ENCODE measurements around the gene VSX2. TPM values are rescaled to one million over a fixed set of nuclear protein-coding genes. Genes with fewer than 3 reads are reported as not detected.
"Not testable (repeated sequence)": the region's sequence is repeated elsewhere in the genome, so short reads cannot be mapped to it uniquely, and the experiment has no call there.

Gene VSX2
- total and polyA plus RNA-seq, 4 experiments from 2014 or later: not detected

- H3K27me3 ChIP-seq (ENCODE audit: insufficient read depth, low read length); H3K36me3 Mint-ChIP-seq; H3K27ac Mint-ChIP-seq; H3K4me3 Mint-ChIP-seq; H3K4me3 ChIP-seq (ENCODE audit: low read length in 2 of 2); intact Hi-C loops (cut with micrococcal nuclease); H3K4me1 ChIP-seq (ENCODE audit: insufficient read depth, low read length); H3K4me1 Mint-ChIP-seq; H3K27me3 Mint-ChIP-seq; H3K9me3 Mint-ChIP-seq; H3K27ac ChIP-seq (ENCODE audit: low read depth, low read length); H3K36me3 ChIP-seq (ENCODE audit: insufficient read depth, low read length); H3K9me3 ChIP-seq (ENCODE audit: control insufficient read depth in 1 of 2, low read length in 2 of 2); DNase-seq; POLR2A ChIA-PET (ENCODE audit: partially characterized antibody): not testable (repeated sequence)
- CTCF ChIA-PET (ENCODE audit: partially characterized antibody): interaction anchor here (1.1 kb wide), 1 partner anchor 19 kb away, joined by 4 read pairs; no protein-coding TSS in a partner anchor
Observed at GRCh38 chr14:74270382-74271177, 31.3 kb downstream of the VSX2 start.

GRCh38 chr14:74271365-74271764 lies 32.1 kb downstream of the VSX2 start:
- no peaks in the 10 kb centered on the region for H3K9me3 ChIP-seq (ENCODE audit: control insufficient read depth in 1 of 2, low read length in 2 of 2)
- Mint-ChIP-seq H3K4me3 (no peak overlapping the region), H3K9me3 (no peaks in the 10 kb centered on the region), H3K27me3 (peaks cover 7 to 10% of the 10 kb centered on the region in 2 donors), H3K4me1 (no peaks in the 10 kb centered on the region), H3K36me3 (no peaks in the 10 kb centered on the region), H3K27ac (no peak overlapping the region)
- H3K36me3 ChIP-seq (ENCODE audit: insufficient read depth, low read length): no peaks in the 10 kb centered on the region
- CTCF ChIA-PET (ENCODE audit: partially characterized antibody): no interaction called here
- no peak overlapping the region for H3K4me3 ChIP-seq (ENCODE audit: low read length in 2 of 2)
- POLR2A ChIA-PET (ENCODE audit: partially characterized antibody): no interaction called here
- H3K27ac ChIP-seq (ENCODE audit: low read depth, low read length): no peak overlapping the region
- no peak for DNase-seq
- H3K4me1 ChIP-seq (ENCODE audit: insufficient read depth, low read length): no peaks in the 10 kb centered on the region
- intact Hi-C loops (cut with micrococcal nuclease): no loop called here
- H3K27me3 ChIP-seq (ENCODE audit: insufficient read depth, low read length): no peaks in the 10 kb centered on the region

- Mint-ChIP-seq H3K36me3 (peaks cover 0 to 2% of the 10 kb centered on the region in 2 donors), H3K27me3 (peaks cover 5 to 7% of the 10 kb centered on the region in 2 donors), H3K9me3 (peaks cover 2 to 18% (median 7%) of the 10 kb centered on the region in 8 donors), H3K27ac (peak overlapping the region in 1 of 7 donors; percentile 30), H3K4me1 (no peaks in the 10 kb centered on the region), H3K4me3 (no peak overlapping the region)
- Histone ChIP-seq H3K9me3 (ENCODE audit: control insufficient read depth in 1 of 2, low read length in 2 of 2) (no peaks in the 10 kb centered on the region), H3K4me1 (ENCODE audit: insufficient read depth, low read length) (no peaks in the 10 kb centered on the region), H3K4me3 (ENCODE audit: low read length in 2 of 2) (no peak overlapping the region), H3K27me3 (ENCODE audit: insufficient read depth, low read length) (no peaks in the 10 kb centered on the region), H3K36me3 (ENCODE audit: insufficient read depth, low read length) (no peaks in the 10 kb centered on the region), H3K27ac (ENCODE audit: low read depth, low read length) (no peak overlapping the region)
- ChIA-PET POLR2A (ENCODE audit: partially characterized antibody) (no interaction called here), CTCF (ENCODE audit: partially characterized antibody) (no interaction called here)
- DNase-seq: no peak
- intact Hi-C loops (cut with micrococcal nuclease): no loop called here
Observed at GRCh38 chr14:74275241-74275841, 36.1 kb downstream of the VSX2 start.

- POLR2A ChIA-PET (ENCODE audit: partially characterized antibody): interaction anchor here (0.7 kb wide), 1 partner anchor 194 kb away, joined by 5 read pairs; no protein-coding TSS in a partner anchor
- no peaks in the 10 kb centered on the region for H3K4me1 Mint-ChIP-seq
- CTCF ChIA-PET (ENCODE audit: partially characterized antibody): interaction anchor here (1.5 to 1.7 kb wide), 2 partner anchors 10 to 21 kb away, joined by 4 to 5 read pairs; no protein-coding TSS in a partner anchor
- H3K27ac Mint-ChIP-seq: no peak overlapping the region
- Histone ChIP-seq H3K27me3 (ENCODE audit: insufficient read depth, low read length) (no peaks in the 10 kb centered on the region), H3K4me3 (ENCODE audit: low read length in 2 of 2) (no peak overlapping the region), H3K27ac (ENCODE audit: low read depth, low read length) (no peak overlapping the region), H3K9me3 (ENCODE audit: control insufficient read depth in 1 of 2, low read length in 2 of 2) (no peaks in the 10 kb centered on the region), H3K36me3 (ENCODE audit: insufficient read depth, low read length) (peaks cover 2% of the 10 kb centered on the region), H3K4me1 (ENCODE audit: insufficient read depth, low read length) (no peaks in the 10 kb centered on the region)
- H3K27me3 Mint-ChIP-seq: peaks cover 0 to 4% of the 10 kb centered on the region in 2 donors
- peaks cover 10 to 12% of the 10 kb centered on the region in 2 donors for H3K36me3 Mint-ChIP-seq
- no peak for DNase-seq
- peaks cover 2 to 23% (median 9%) of the 10 kb centered on the region in 8 donors for H3K9me3 Mint-ChIP-seq
- no peak overlapping the region for H3K4me3 Mint-ChIP-seq
- intact Hi-C loops (cut with micrococcal nuclease): no loop called here
Observed at GRCh38 chr14:74278080-74278479, 38.8 kb downstream of the VSX2 start.

- intact Hi-C loops (cut with micrococcal nuclease): no loop called here
- Mint-ChIP-seq H3K27ac (peak overlapping the region in 1 of 7 donors; percentile 17), H3K27me3 (no peaks in the 10 kb centered on the region), H3K9me3 (peaks cover 2 to 23% (median 9%) of the 10 kb centered on the region in 8 donors), H3K4me3 (no peak overlapping the region), H3K4me1 (peaks cover 0 to 1% (median 0%) of the 10 kb centered on the region in 4 donors), H3K36me3 (peaks cover 31% of the 10 kb centered on the region in 2 donors)
- Histone ChIP-seq H3K27me3 (ENCODE audit: insufficient read depth, low read length) (no peaks in the 10 kb centered on the region), H3K4me3 (ENCODE audit: low read length in 2 of 2) (no peak overlapping the region), H3K27ac (ENCODE audit: low read depth, low read length) (no peak overlapping the region), H3K36me3 (ENCODE audit: insufficient read depth, low read length) (peaks cover 14% of the 10 kb centered on the region), H3K9me3 (ENCODE audit: control insufficient read depth in 1 of 2, low read length in 2 of 2) (no peaks in the 10 kb centered on the region), H3K4me1 (ENCODE audit: insufficient read depth, low read length) (no peaks in the 10 kb centered on the region)
- CTCF ChIA-PET (ENCODE audit: partially characterized antibody): interaction anchor here (1.2 kb wide), 1 partner anchor 13 kb away, joined by 3 read pairs; no protein-coding TSS in a partner anchor
- POLR2A ChIA-PET (ENCODE audit: partially characterized antibody): no interaction called here
- no peak for DNase-seq
Observed at GRCh38 chr14:74281069-74281468, 41.8 kb downstream of the VSX2 start.

- H3K27ac Mint-ChIP-seq: peak overlapping the region in 1 of 7 donors; percentile 51
Observed at GRCh38 chr14:74286736-74287135, 47.5 kb downstream of the VSX2 start.

GRCh38 chr14:74289801-74290200 lies 50.6 kb downstream of the VSX2 start:
- intact Hi-C loops (cut with micrococcal nuclease): no loop called here
- Histone ChIP-seq H3K27me3 (ENCODE audit: insufficient read depth, low read length) (no peaks in the 10 kb centered on the region), H3K36me3 (ENCODE audit: insufficient read depth, low read length) (peaks cover 46% of the 10 kb centered on the region), H3K4me1 (ENCODE audit: insufficient read depth, low read length) (no peaks in the 10 kb centered on the region), H3K9me3 (ENCODE audit: control insufficient read depth in 1 of 2, low read length in 2 of 2) (no peaks in the 10 kb centered on the region), H3K4me3 (ENCODE audit: low read length in 2 of 2) (no peak overlapping the region), H3K27ac (ENCODE audit: low read depth, low read length) (no peak overlapping the region)
- Mint-ChIP-seq H3K9me3 (peaks cover 0 to 3% (median 0%) of the 10 kb centered on the region in 8 donors), H3K4me1 (peaks cover 0 to 7% (median 2%) of the 10 kb centered on the region in 4 donors), H3K4me3 (no peak overlapping the region), H3K27me3 (no peaks in the 10 kb centered on the region), H3K36me3 (peaks cover 49 to 83% of the 10 kb centered on the region in 2 donors), H3K27ac (no peak overlapping the region)
- DNase-seq: no peak
- ChIA-PET POLR2A (ENCODE audit: partially characterized antibody) (no interaction called here), CTCF (ENCODE audit: partially characterized antibody) (no interaction called here)

More at GRCh38 chr14:74286736-74287135, 47.5 kb downstream of the VSX2 start:
- Mint-ChIP-seq H3K27me3 (no peaks in the 10 kb centered on the region), H3K9me3 (no peaks in the 10 kb centered on the region), H3K4me3 (no peak overlapping the region), H3K4me1 (peaks cover 0 to 3% (median 1%) of the 10 kb centered on the region in 4 donors), H3K36me3 (peaks cover 53 to 70% of the 10 kb centered on the region in 2 donors)
- DNase-seq: no peak
- H3K4me1 ChIP-seq (ENCODE audit: insufficient read depth, low read length): no peaks in the 10 kb centered on the region
- H3K27ac ChIP-seq (ENCODE audit: low read depth, low read length): no peak overlapping the region
- ChIA-PET CTCF (ENCODE audit: partially characterized antibody) (interaction anchor here (0.9 to 1.1 kb wide), 2 partner anchors 10 to 29 kb away, joined by 3 to 4 read pairs; no protein-coding TSS in a partner anchor), POLR2A (ENCODE audit: partially characterized antibody) (interaction anchor here (1.2 kb wide), 1 partner anchor 10 kb away, joined by 4 read pairs; no protein-coding TSS in a partner anchor)
- no peaks in the 10 kb centered on the region for H3K9me3 ChIP-seq (ENCODE audit: control insufficient read depth in 1 of 2, low read length in 2 of 2)
- intact Hi-C loops (cut with micrococcal nuclease): no loop called here
- H3K27me3 ChIP-seq (ENCODE audit: insufficient read depth, low read length): no peaks in the 10 kb centered on the region
- H3K4me3 ChIP-seq (ENCODE audit: low read length in 2 of 2): no peak overlapping the region
- H3K36me3 ChIP-seq (ENCODE audit: insufficient read depth, low read length): peaks cover 41% of the 10 kb centered on the region

Data from CD4-positive, alpha-beta memory T cell (primary cell).